Measurements from ENCODE around the gene UBR4. TPM values are rescaled to one million over a fixed set of nuclear protein-coding genes. Genes with fewer than 3 reads are reported as not detected.
A peak's percentile ranks its signal among the peaks of the same experiment; 100 is the strongest.

Gene UBR4
- total RNA-seq, 1 donor from 2014 or later: 174 TPM

- no peak for DNase-seq (ENCODE audit: low spot score)
Measured at GRCh38 chr1:19140465-19140864, 69.6 kb downstream of the UBR4 start.

- DNase-seq (ENCODE audit: low spot score): no peak
Measured at GRCh38 chr1:19139711-19140110, 70.4 kb downstream of the UBR4 start.

GRCh38 chr1:19138958-19139581, 71.0 kb downstream of the UBR4 start:
- no peak for DNase-seq (ENCODE audit: low spot score)

GRCh38 chr1:19138331-19138730, 71.7 kb downstream of the UBR4 start:
- no peak for DNase-seq (ENCODE audit: low spot score)

- no peak for DNase-seq (ENCODE audit: low spot score)
Measured at GRCh38 chr1:19137158-19137557, 72.9 kb downstream of the UBR4 start.

GRCh38 chr1:19133360-19133759, 76.7 kb downstream of the UBR4 start:
- no peak for DNase-seq (ENCODE audit: low spot score)

GRCh38 chr1:19130468-19130867, 79.6 kb downstream of the UBR4 start:
- no peak for DNase-seq (ENCODE audit: low spot score)

GRCh38 chr1:19128968-19129514, 81.0 kb downstream of the UBR4 start:
- DNase-seq (ENCODE audit: low spot score): no peak

- DNase-seq (ENCODE audit: low spot score): no peak
Measured at GRCh38 chr1:19124273-19124672, 85.8 kb downstream of the UBR4 start.

GRCh38 chr1:19123837-19124236, 86.2 kb downstream of the UBR4 start:
- no peak for DNase-seq (ENCODE audit: low spot score)

- peak; percentile 53 for DNase-seq (ENCODE audit: low spot score)
Measured at GRCh38 chr1:19122668-19123067, 87.4 kb downstream of the UBR4 start.

- DNase-seq (ENCODE audit: low spot score): peak; percentile 59
Measured at GRCh38 chr1:19121192-19121591, 88.9 kb downstream of the UBR4 start.

- DNase-seq (ENCODE audit: low spot score): no peak
Measured at GRCh38 chr1:19120070-19120469, 90.0 kb downstream of the UBR4 start.

GRCh38 chr1:19115082-19115808, 94.8 kb downstream of the UBR4 start:
- no peak for DNase-seq (ENCODE audit: low spot score)

- DNase-seq (ENCODE audit: low spot score): no peak
Measured at GRCh38 chr1:19113697-19114092, 96.4 kb downstream of the UBR4 start.

- DNase-seq (ENCODE audit: low spot score): no peak
Measured at GRCh38 chr1:19112891-19113696, 97.0 kb downstream of the UBR4 start.

- DNase-seq (ENCODE audit: low spot score): no peak
Measured at GRCh38 chr1:19110257-19110927, 99.7 kb downstream of the UBR4 start.

- DNase-seq (ENCODE audit: low spot score): no peak
Measured at GRCh38 chr1:19109545-19109944, 100.5 kb downstream of the UBR4 start.

- no peak for DNase-seq (ENCODE audit: low spot score)
Measured at GRCh38 chr1:19101244-19101643, 108.8 kb downstream of the UBR4 start.

GRCh38 chr1:19100028-19100427, 110.0 kb downstream of the UBR4 start:
- no peak for DNase-seq (ENCODE audit: low spot score)

GRCh38 chr1:19096990-19097389, 113.1 kb downstream of the UBR4 start:
- no peak for DNase-seq (ENCODE audit: low spot score)

All from ureter (tissue), 1 donor.